IMR-90 (cell line): ENCODE results near the gene GXYLT1. TPM values are rescaled to one million over a fixed set of nuclear protein-coding genes. Genes with fewer than 3 reads are reported as not detected.

Experiments used
- ATAC-seq: fragments of 200-7000 bp; cut with Tn5 transposase; 2 replicates; pipeline ENCODE4 v1.9.1; 2020; ENCODE audit warnings: low read depth, mild to moderate bottlenecking, moderate library complexity
- BruUV-seq: library from RNA; stranded (reverse); fragments of 400-500 nt; replicated peaks from 2 replicates; lab custom pipeline; 2021; lab: Mats Ljungman, UMichigan
- CTCF ChIA-PET: fragments of 300-600 bp; formaldehyde crosslinking; extraction: SDS; loops from one replicate; lab custom pipeline; 2021; ENCODE audit warnings: antibody characterized with exemption; lab: Yijun Ruan, JAX
- POLR2A ChIA-PET: fragments of 300-600 bp; sonication (Branson Sonifier 250); formaldehyde crosslinking; loops from one replicate; lab custom pipeline; 2022; ENCODE audit warnings: antibody characterized with exemption; ENCODE audit not compliant: unreplicated experiment; lab: Charles Lee
- DNase-seq: peaks from one replicate; pipeline ENCODE4 v3.0.0; 2013
- H2AFZ ChIP-seq: replicated peaks from 2 replicates; pipeline ENCODE3; 2013; ENCODE audit warnings: low read length, mild to moderate bottlenecking; ENCODE audit not compliant: poor library complexity
- H2AK5ac ChIP-seq: 2 replicates; pipeline ENCODE4 v1.6.1; 2013; ENCODE audit warnings: low read depth, low read length, inconsistent platforms
- H2AK9ac ChIP-seq: replicated peaks from 2 replicates; pipeline ENCODE3; 2013; ENCODE audit warnings: mild to moderate bottlenecking, low read depth, low read length, moderate library complexity; ENCODE audit not compliant: poor library complexity
- H2BK120ac ChIP-seq: 2 replicates; pipeline ENCODE4 v1.6.1; 2013; ENCODE audit warnings: low read depth, low read length, inconsistent platforms
- H2BK15ac ChIP-seq: 3 replicates; pipeline ENCODE4 v1.6.1; 2013; ENCODE audit warnings: low read depth, low read length, inconsistent platforms
- H2BK20ac ChIP-seq: 2 replicates; pipeline ENCODE4 v1.6.1; 2013; ENCODE audit warnings: low read depth, mild to moderate bottlenecking, inconsistent platforms, low read length, moderate library complexity
- H2BK5ac ChIP-seq: 2 replicates; pipeline ENCODE4 v1.6.1; 2013; ENCODE audit warnings: mild to moderate bottlenecking, low read depth, low read length, inconsistent platforms; ENCODE audit not compliant: poor library complexity, severe bottlenecking
- H3K14ac ChIP-seq: replicated peaks from 2 replicates; pipeline ENCODE4 v1.6.1; 2013; ENCODE audit warnings: low read depth, low read length, inconsistent platforms
- H3K18ac ChIP-seq: 2 replicates; pipeline ENCODE4 v1.6.1; 2013; ENCODE audit warnings: low read depth, low read length, control low read depth
- H3K23ac ChIP-seq: 2 replicates; pipeline ENCODE4 v1.6.1; 2013; ENCODE audit warnings: low read depth, low read length, inconsistent platforms
- H3K27ac ChIP-seq: 2 replicates; pipeline ENCODE4 v1.5.1; 2013; ENCODE audit warnings: mild to moderate bottlenecking, control low read depth, low read length; ENCODE audit not compliant: insufficient read depth
- H3K27me3 ChIP-seq: 2 replicates; pipeline ENCODE4 v1.6.1; 2013; ENCODE audit warnings: low read length; ENCODE audit not compliant: control insufficient read depth, insufficient read depth
- H3K36me3 ChIP-seq: 2 replicates; pipeline ENCODE4 v1.6.1; 2013; ENCODE audit warnings: low read length, mixed read lengths; ENCODE audit not compliant: control insufficient read depth, insufficient read depth
- H3K4ac ChIP-seq: 2 replicates; pipeline ENCODE4 v1.6.1; 2013; ENCODE audit warnings: low read depth, low read length, inconsistent platforms
- H3K4me1 ChIP-seq: 2 replicates; pipeline ENCODE4 v1.6.1; 2013; ENCODE audit warnings: low read length, mixed read lengths; ENCODE audit not compliant: control insufficient read depth, insufficient read depth
- H3K4me2 ChIP-seq: 2 replicates; pipeline ENCODE4 v1.6.1; 2013; ENCODE audit warnings: low read depth, mild to moderate bottlenecking, control low read depth, low read length, moderate library complexity
- H3K4me3 ChIP-seq: 2 replicates; pipeline ENCODE4 v1.5.1; 2013; ENCODE audit warnings: low read depth, mild to moderate bottlenecking, control low read depth, low read length, moderate library complexity; ENCODE audit not compliant: insufficient read depth
- H3K56ac ChIP-seq: 2 replicates; pipeline ENCODE4 v1.6.1; 2013; ENCODE audit warnings: low read length, inconsistent platforms; ENCODE audit not compliant: insufficient read depth; ENCODE audit errors: extremely low read depth
- H3K79me1 ChIP-seq, 2 experiments: 2 replicates each; pipeline ENCODE4 v1.6.1; 2013; ENCODE audit warnings: low read length in 2 of 2, inconsistent platforms in 1 of 2, low read depth in 1 of 2
- H3K9ac ChIP-seq: 2 replicates; pipeline ENCODE4 v1.6.1; 2013; ENCODE audit warnings: low read depth, low read length, control low read depth
- H3K9me1 ChIP-seq: 2 replicates; pipeline ENCODE4 v1.6.1; 2013; ENCODE audit warnings: low read length, inconsistent platforms; ENCODE audit not compliant: insufficient read depth
- H3K9me3 ChIP-seq: 2 replicates; pipeline ENCODE4 v1.6.1; 2013; ENCODE audit warnings: low read length; ENCODE audit not compliant: control insufficient read depth, insufficient read depth
- H4K20me1 ChIP-seq: 2 replicates; pipeline ENCODE4 v1.6.1; 2013; ENCODE audit warnings: low read length, inconsistent platforms; ENCODE audit not compliant: insufficient read depth
- H4K5ac ChIP-seq: 2 replicates; pipeline ENCODE4 v1.6.1; 2013; ENCODE audit warnings: mild to moderate bottlenecking, low read depth, low read length, control low read depth
- H4K8ac ChIP-seq, 2 experiments: 2 replicates each; pipeline ENCODE4 v1.6.1; 2013; ENCODE audit warnings: low read depth in 2 of 2, low read length in 2 of 2, control low read depth in 1 of 2, inconsistent platforms in 1 of 2
- H4K91ac ChIP-seq: 2 replicates; pipeline ENCODE4 v1.6.1; 2013; ENCODE audit warnings: low read depth, low read length, inconsistent platforms; ENCODE audit not compliant: insufficient read depth
- BHLHE40 ChIP-seq: fragments of 150-350 bp; IDR thresholded peaks from 2 replicates; pipeline ENCODE4 v1.6.1; 2016; ENCODE audit warnings: mild to moderate bottlenecking, low read depth, low read length
- CHD1 ChIP-seq: IDR thresholded peaks from 2 replicates; pipeline ENCODE4 v1.6.1; 2012; ENCODE audit warnings: low read depth, low read length, improper control_type of control experiment
- CTCF ChIP-seq: conservative IDR thresholded peaks from 2 replicates; pipeline ENCODE4 v1.5.1; 2012; ENCODE audit warnings: mild to moderate bottlenecking, low read depth, low read length, improper control_type of control experiment
- ELK1 ChIP-seq: fragments of 150-350 bp; IDR thresholded peaks from 2 replicates; pipeline ENCODE4 v1.6.1; 2016; ENCODE audit warnings: low read depth, mild to moderate bottlenecking, low read length, moderate library complexity, borderline replicate concordance
- FOS ChIP-seq: fragments of 150-350 bp; IDR thresholded peaks from 2 replicates; pipeline ENCODE4 v1.6.1; 2016; ENCODE audit warnings: low read depth, low read length
- MAFK ChIP-seq: IDR thresholded peaks from 2 replicates; pipeline ENCODE4 v1.6.1; 2012; ENCODE audit warnings: low read depth, low read length, improper control_type of control experiment
- MAZ ChIP-seq: IDR thresholded peaks from 2 replicates; pipeline ENCODE4 v1.6.1; 2012; ENCODE audit warnings: low read depth, mild to moderate bottlenecking, low read length, improper control_type of control experiment, moderate library complexity, borderline replicate concordance
- MXI1 ChIP-seq: IDR thresholded peaks from 2 replicates; pipeline ENCODE4 v1.6.1; 2012; ENCODE audit warnings: low read depth, mild to moderate bottlenecking, low read length, moderate library complexity, borderline replicate concordance
- POLR2A ChIP-seq: IDR thresholded peaks from 2 replicates; pipeline ENCODE4 v1.6.1; 2012; ENCODE audit warnings: mild to moderate bottlenecking, low read depth, low read length
- RCOR1 ChIP-seq: IDR thresholded peaks from 2 replicates; pipeline ENCODE4 v1.6.1; 2012; ENCODE audit warnings: mild to moderate bottlenecking, low read length, improper control_type of control experiment; ENCODE audit not compliant: insufficient replicate concordance
- SMC3 ChIP-seq: fragments of 150-350 bp; IDR thresholded peaks from 2 replicates; pipeline ENCODE4 v1.6.1; 2016; ENCODE audit warnings: low read depth, mild to moderate bottlenecking, antibody characterized with exemption, low read length, moderate library complexity
- WGBS, 2 experiments: methylation state at CpG; one replicate each; pipeline versions ENCODE4 v1.1.5 to v1.1.7; 2013; ENCODE audit warnings: missing lambda C conversion rate in 2 of 2; ENCODE audit not compliant: insufficient read length in 1 of 2; ENCODE audit errors: extremely low coverage in 2 of 2; 5-methylcytosine and 5-hydroxymethylcytosine counted together
- dilution Hi-C: fragments of 300-500 bp; cut with HindIII; formaldehyde crosslinking; loops from one replicate; pipeline ENCODE4 v1.14.3; 2018; ENCODE audit warnings: low sequenced_read_pairs; ENCODE audit not compliant: unreplicated experiment
- in situ Hi-C: fragments of 300-500 bp; cut with MboI; formaldehyde crosslinking; loops from 3 replicates; pipeline ENCODE4 v1.14.3; 2019; ENCODE audit warnings: low sequenced_read_pairs, inconsistent platforms, mixed read lengths
- intact Hi-C: fragments of 100-400 bp; cut with micrococcal nuclease; formaldehyde crosslinking; loops from 2 replicates; pipeline ENCODE4 v1.10.0; 2022
- polyA plus RNA-seq, 3 experiments: library from polyadenylated mRNA; depleted of rRNA; stranded (reverse); fragments of >200 nt; gene quantifications; 2 replicates each; pipeline ENCODE4 v1.2.3, GENCODE V29; 2012; ENCODE audit warnings: low replicate concordance in 1 of 3
- total RNA-seq: library from RNA; depleted of rRNA; stranded (reverse); fragments of >200 nt; gene quantifications from 2 replicates; pipeline ENCODE4 v1.2.3, GENCODE V29; 2012

Gene GXYLT1
- total and polyA plus RNA-seq, 2 of the 4 experiments (the other 2 are of a cell fraction) = 8.5 to 8.6 TPM

- peak; percentile 84; the same call in 1 of the 2 replicates for TF ChIP-seq MAZ
Observed at GRCh38 chr12:42144408-42145196, at the start of gene GXYLT1 (continued).

GRCh38 chr12:42192686-42193085 is 48.0 kb upstream of the GXYLT1 start:
- in situ Hi-C loops = no loop called here
- no peak overlapping the region for H3K14ac ChIP-seq
- H4K8ac ChIP-seq = no peak overlapping the region
- dilution Hi-C loops = no loop called here
- no peak overlapping the region for H2AK5ac ChIP-seq
- peaks cover 11% of the 10 kb centered on the region; the same call in 1 of the 2 replicates for H3K9me1 ChIP-seq
- no peak overlapping the region for H3K4me3 ChIP-seq
- no peaks in the 10 kb centered on the region for H3K4me1 ChIP-seq
- ATAC-seq (no peak), DNase-seq (no peak)
- ChIA-PET POLR2A (no interaction called here), CTCF (no interaction called here)
- H3K9ac ChIP-seq = no peak overlapping the region
- no peak overlapping the region for H2AFZ ChIP-seq
- no peak overlapping the region for H3K4ac ChIP-seq
- no TSS peak for BruUV-seq
- no peak overlapping the region for H4K91ac ChIP-seq
- H3K27ac ChIP-seq = no peak overlapping the region
- H2BK120ac ChIP-seq = no peak overlapping the region
- no peak overlapping the region for H2BK15ac ChIP-seq
- WGBS, 2 experiments = 90% methylated on average over 2 of the region's 6 CpGs; no CpG with 5 or more reads in 1 of the 2 experiments
- intact Hi-C loops = loop anchor here (2.0 kb wide), 1 partner anchor 36 kb away; no protein-coding TSS in a partner anchor
- peaks cover 13% of the 10 kb centered on the region for H3K36me3 ChIP-seq
- H2BK5ac ChIP-seq = no peak overlapping the region
- H4K20me1 ChIP-seq = no peaks in the 10 kb centered on the region
- no peak for TF ChIP-seq POLR2A
- no peak for TF ChIP-seq RCOR1
- TF ChIP-seq CHD1 = no peak
- TF ChIP-seq MXI1 = no peak
- TF ChIP-seq MAFK = no peak
- no peak for TF ChIP-seq BHLHE40
- no peak for TF ChIP-seq ELK1
- TF ChIP-seq CTCF = no peak
- TF ChIP-seq FOS = no peak
- no peak for TF ChIP-seq SMC3
- H3K79me1 ChIP-seq = peaks cover 7 to 29% of the 10 kb centered on the region in 2 experiments
- H3K9me3 ChIP-seq = no peaks in the 10 kb centered on the region
- H2AK9ac ChIP-seq = no peak overlapping the region
- H3K18ac ChIP-seq = no peak overlapping the region
- no peak overlapping the region for H3K23ac ChIP-seq
- no peak overlapping the region for H2BK20ac ChIP-seq
- H4K5ac ChIP-seq = no peak overlapping the region
- H3K56ac ChIP-seq = no peak overlapping the region
- H3K27me3 ChIP-seq = no peaks in the 10 kb centered on the region
- H3K4me2 ChIP-seq = no peak overlapping the region
